HG03103 (cell line): ENCODE results near the gene REPS1.

Experiments
- ATAC-seq: cut with Tn5 transposase; IDR thresholded peaks from one replicate; pipeline ENCODE4 v1.9.1; 2021; ENCODE audit warnings: low read depth; ENCODE audit not compliant: unreplicated experiment

Gene REPS1

GRCh38 chr6:138864343-138864890, 123.6 kb downstream of the REPS1 start:
- no peak for ATAC-seq

GRCh38 chr6:138863321-138863720, 124.7 kb downstream of the REPS1 start:
- no peak for ATAC-seq

- ATAC-seq = no peak
These were observed 125.6 kb downstream of the REPS1 start for GRCh38 chr6:138862456-138862855.

- ATAC-seq = no peak
These were observed 130.3 kb downstream of the REPS1 start for GRCh38 chr6:138857775-138858174.

- ATAC-seq = no peak
These were observed 131.4 kb downstream of the REPS1 start for GRCh38 chr6:138856654-138857053.
